Spleen (tissue), 13 donors: Measurements from ENCODE around the gene NPW. TPM values are rescaled to one million over a fixed set of nuclear protein-coding genes. Genes with fewer than 3 reads are reported as not detected.

Experiments
- DNase-seq: peaks from one replicate; pipeline ENCODE4 v3.0.0-alpha.2; 2020
- H3K27ac ChIP-seq, 8 donors: fragments of 200-600 bp; sonication (generic) in 7 of 8; 1 replicate in 4 of 8; 2 replicates in 4 of 8; pipeline versions ENCODE4 v1.5.0 to v1.8.0; 2016 to 2021; ENCODE audit warnings: inconsistent platforms in 4 of 8, mild to moderate bottlenecking in 4 of 8, moderate library complexity in 1 of 8
- H3K27me3 ChIP-seq, 7 donors: fragments of 200-600 bp; sonication (generic) in 6 of 7; replicated peaks in 1 of 7; 1 replicate in 4 of 7; 2 replicates in 3 of 7; pipeline versions ENCODE4 v1.5.0 to v1.8.0; 2016 to 2021; ENCODE audit warnings: inconsistent platforms in 3 of 7, mild to moderate bottlenecking in 1 of 7
- H3K36me3 ChIP-seq, 6 donors: fragments of 200-600 bp; sonication (generic) in 5 of 6; 1 replicate in 4 of 6; 2 replicates in 2 of 6; pipeline versions ENCODE4 v1.5.0 to v1.8.0; 2016 to 2021; ENCODE audit warnings: inconsistent platforms in 2 of 6
- H3K4me1 ChIP-seq, 6 donors: fragments of 200-600 bp; sonication (generic) in 5 of 6; 1 replicate in 3 of 6; 2 replicates in 3 of 6; pipeline versions ENCODE4 v1.5.0 to v1.8.0; 2016 to 2021; ENCODE audit warnings: inconsistent platforms in 3 of 6
- H3K4me3 ChIP-seq, 8 donors: fragments of 200-600 bp; sonication (generic) in 7 of 8; 1 replicate in 4 of 8; 2 replicates in 4 of 8; pipeline versions ENCODE4 v1.5.0 to v1.8.0; 2016 to 2021; ENCODE audit warnings: inconsistent platforms in 4 of 8, mild to moderate bottlenecking in 4 of 8, moderate library complexity in 2 of 8
- H3K9me3 ChIP-seq, 8 donors: fragments of 200-600 bp; sonication (generic) in 7 of 8; 1 replicate in 4 of 8; 2 replicates in 4 of 8; pipeline versions ENCODE4 v1.5.0 to v1.8.0; 2016 to 2021; ENCODE audit warnings: inconsistent platforms in 4 of 8
- POLR2A ChIP-seq, 3 donors: fragments of 450-650 bp; IDR thresholded peaks; one replicate each; pipeline ENCODE4 v1.5.1; 2017; ENCODE audit warnings: antibody characterized with exemption in 3 of 3, mild to moderate bottlenecking in 1 of 3
- POLR2AphosphoS5 ChIP-seq, 3 donors: sonication (generic); formaldehyde crosslinking; IDR thresholded peaks; one replicate each; pipeline ENCODE4 v1.5.1; 2017; ENCODE audit warnings: antibody characterized with exemption in 3 of 3
- WGBS, 5 donors: extraction: QIAGEN DNeasy Blood & Tissue Kit in 3 of 5; methylation state at CpG; one replicate each; pipeline versions ENCODE4 v1.1.5 to v1.1.7; 2013 to 2018; 5-methylcytosine and 5-hydroxymethylcytosine counted together
- intact Hi-C: fragments of 100-400 bp; cut with DNase I; formaldehyde crosslinking; loops from one replicate; pipeline ENCODE4 v1.15.0; 2023; ENCODE audit warnings: low total_unique reads
- long read RNA-seq, 2 donors: transcript quantifications; one replicate each; lab custom pipeline, GENCODE V29; 2026
- polyA plus RNA-seq, 3 donors: library from polyadenylated mRNA; stranded (reverse); fragments of 200-250 nt; gene quantifications; one replicate each; pipeline ENCODE4 v1.2.1, GENCODE V29; 2013
- total RNA-seq, 7 donors: library from RNA; depleted of rRNA in 3 of 7; stranded (reverse); fragments of >200 nt in 3 of 7; fragmentation: NEBNext Ultra II Directional in 4 of 7; extraction: Animal tissue kit (Norgen Biotek cat#: 25700) in 4 of 7; gene quantifications; one replicate each; pipeline versions ENCODE4 v1.1.0 to v1.2.1, GENCODE V29; 2016 to 2021
- TF ChIP-seq, protein P1 (sequence below), 11 experiments: fragments of 200-600 bp in 7 of 11; fragments of 450-650 bp in 4 of 11; sonication (generic) in 4 of 11; IDR thresholded peaks in 8 of 11; conservative IDR thresholded peaks in 3 of 11; 1 replicate in 7 of 11; 2 replicates in 4 of 11; pipeline versions ENCODE4 v1.4.0 to v1.8.0; 2016 to 2021; ENCODE audit warnings: antibody characterized with exemption in 11 of 11, inconsistent platforms in 4 of 11, mild to moderate bottlenecking in 1 of 11
- donor health status: healthy with polysubstance abuse.
- donor health status: DM: no; HTN: no; CAD: no; lungs with moderate emphysema.
- donor health status: DM: no; HTN: no; CAD: no.
- donor health status: Bipolar disorder and iron deficiency.
- donor health status: healthy.
- donor health status: DM: no; HTN: no; CAD: no.
- donor health status: DM: yes; HTN: yes; CAD: no.

NPW gene
- 1 to 10 TPM in 1 of 7 donors, under 1 TPM in 3, not detected in 3; 0.51 to 1.9 (median 0.89) TPM for total RNA-seq
- polyA plus RNA-seq: 1 to 10 TPM in 2 of 3 donors, under 1 TPM in 1; 0.30 to 2.5 (median 2.3) TPM
- long read RNA-seq, donor 1, transcript NPW-202 (2 exons, 991 nt): major isoform, 16 of 16 reads
- long read RNA-seq, donor 1, partial matches to known transcripts: 0 of 16 reads
- long read RNA-seq, donor 1, other reads (novel, unspliced or antisense): 0 of 16 reads
- long read RNA-seq, donor 2, transcript NPW-202 (2 exons, 991 nt): major isoform, 16 of 16 reads
- long read RNA-seq, donor 2, partial matches to known transcripts: 0 of 16 reads
- long read RNA-seq, donor 2, other reads (novel, unspliced or antisense): 0 of 16 reads

DNA sequence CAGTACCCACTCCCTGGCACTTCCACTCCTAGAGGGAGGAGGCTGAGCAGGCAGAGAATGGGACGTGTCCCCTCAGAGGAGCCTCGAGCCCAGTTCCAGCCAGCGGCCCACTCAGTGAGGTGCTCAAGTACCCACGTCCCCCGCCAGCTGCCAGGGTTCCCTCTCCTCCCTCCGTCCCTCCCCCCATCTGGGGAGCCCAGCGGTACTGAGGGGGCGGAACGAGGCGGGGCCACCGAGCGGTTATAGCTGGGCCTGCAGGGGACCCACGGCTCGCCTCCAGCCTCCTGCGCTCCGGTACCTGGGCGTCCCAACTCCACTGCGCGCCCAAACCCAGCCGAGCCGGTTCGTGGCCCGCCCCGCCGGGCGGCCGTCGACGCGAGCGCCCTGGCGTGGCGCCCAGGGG lies at the start of gene NPW:
TSS of gene NPW (plus strand) at position 268 of the 403 bp plus-strand sequence.
- WGBS, 5 donors: 1 to 14% (median 3%) methylated on average over 5 to 33 of the region's 33 CpGs
- Histone ChIP-seq H3K27ac (no peak within 1 kb of the TSS), H3K4me1 (peaks cover 26 to 44% (median 36%) of the 10 kb centered on the region in 6 donors), H3K36me3 (no peaks in the 10 kb centered on the region), H3K27me3 (peaks cover 0 to 64% (median 32%) of the 10 kb centered on the region in 7 donors), H3K4me3 (peak within 1 kb of the TSS in 6 of 8 donors; percentile 8 to 50 (median 13)), H3K9me3 (no peaks in the 10 kb centered on the region)
- TF ChIP-seq POLR2AphosphoS5 (IDR thresholded peaks at IDR 0.05) (no peak), POLR2A (IDR thresholded peaks at IDR 0.05) (no peak)
- TF ChIP-seq, protein P1, sequence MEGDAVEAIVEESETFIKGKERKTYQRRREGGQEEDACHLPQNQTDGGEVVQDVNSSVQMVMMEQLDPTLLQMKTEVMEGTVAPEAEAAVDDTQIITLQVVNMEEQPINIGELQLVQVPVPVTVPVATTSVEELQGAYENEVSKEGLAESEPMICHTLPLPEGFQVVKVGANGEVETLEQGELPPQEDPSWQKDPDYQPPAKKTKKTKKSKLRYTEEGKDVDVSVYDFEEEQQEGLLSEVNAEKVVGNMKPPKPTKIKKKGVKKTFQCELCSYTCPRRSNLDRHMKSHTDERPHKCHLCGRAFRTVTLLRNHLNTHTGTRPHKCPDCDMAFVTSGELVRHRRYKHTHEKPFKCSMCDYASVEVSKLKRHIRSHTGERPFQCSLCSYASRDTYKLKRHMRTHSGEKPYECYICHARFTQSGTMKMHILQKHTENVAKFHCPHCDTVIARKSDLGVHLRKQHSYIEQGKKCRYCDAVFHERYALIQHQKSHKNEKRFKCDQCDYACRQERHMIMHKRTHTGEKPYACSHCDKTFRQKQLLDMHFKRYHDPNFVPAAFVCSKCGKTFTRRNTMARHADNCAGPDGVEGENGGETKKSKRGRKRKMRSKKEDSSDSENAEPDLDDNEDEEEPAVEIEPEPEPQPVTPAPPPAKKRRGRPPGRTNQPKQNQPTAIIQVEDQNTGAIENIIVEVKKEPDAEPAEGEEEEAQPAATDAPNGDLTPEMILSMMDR (IDR thresholded peaks at IDR 0.05 in 8 of 11, conservative IDR thresholded peaks at IDR 0.05 in 3 of 11): no peak
- DNase-seq: peak; percentile 74
- intact Hi-C loops: no loop called here

DNA sequence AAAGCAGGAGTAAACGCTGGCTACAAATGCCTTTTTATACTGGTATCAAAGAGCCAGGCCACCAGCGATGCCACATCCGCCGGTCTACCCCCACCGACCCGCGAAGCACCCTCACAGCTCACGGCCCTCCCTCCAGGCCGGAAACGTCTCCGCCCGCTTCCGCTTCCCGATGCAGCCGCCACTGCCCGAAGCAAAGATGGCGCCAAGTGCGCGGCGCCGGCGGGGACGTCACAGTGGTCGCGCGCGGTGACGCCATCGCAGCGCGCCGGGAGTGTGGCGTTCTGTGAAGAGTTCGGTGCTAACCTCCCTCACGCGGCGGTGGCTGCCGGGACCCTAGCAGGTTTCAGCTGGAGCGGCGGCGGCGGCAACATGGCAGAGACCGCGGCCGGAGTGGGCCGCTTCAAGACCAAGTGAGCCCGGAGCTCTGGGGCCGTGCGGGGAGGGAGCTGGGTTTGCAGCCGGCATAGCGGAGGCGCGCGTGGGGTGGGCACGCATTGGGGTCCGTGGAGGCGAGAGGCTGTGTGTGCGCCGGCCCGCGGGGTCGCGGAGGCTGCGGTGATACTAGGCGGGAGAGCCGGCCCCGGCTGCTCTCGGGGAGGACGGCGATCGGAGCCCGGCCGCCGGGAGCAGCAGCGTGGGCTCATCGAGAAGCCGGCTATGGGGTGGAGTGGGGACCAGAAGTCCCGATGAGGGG lies 47.6 kb upstream of the NPW start, which contains the start of gene TBL3:
TSS of gene TBL3 (plus strand) at position 258 of the 694 bp plus-strand sequence. CDS start at position 370, 112 bp downstream.
- intact Hi-C loops: no loop called here
- H3K27me3 ChIP-seq: peaks cover 0 to 35% (median 0%) of the 10 kb centered on the region in 7 donors
- DNase-seq: peak; percentile 99
- peaks cover 18 to 37% (median 33%) of the 10 kb centered on the region in 6 donors for H3K4me1 ChIP-seq
- 0 to 1% (median 0%) methylated on average over 56 to 78 of the region's 78 CpGs for WGBS, 5 donors
- H3K36me3 ChIP-seq: peaks cover 13 to 36% (median 31%) of the 10 kb centered on the region in 6 donors
- no peaks in the 10 kb centered on the region for H3K9me3 ChIP-seq
- H3K4me3 ChIP-seq: peak within 1 kb of the TSS; percentile 89 to 99 (median 96)
- peak within 1 kb of the TSS; percentile 91 to 98 (median 95) for H3K27ac ChIP-seq
- TF ChIP-seq, protein P1 (IDR thresholded peaks at IDR 0.05 in 8 of 11, conservative IDR thresholded peaks at IDR 0.05 in 3 of 11): peak in 3 of 11 experiments; percentile 26 to 42 (median 32)
- peak; percentile 68 to 98 (median 83) for TF ChIP-seq POLR2A (IDR thresholded peaks at IDR 0.05)
- TF ChIP-seq POLR2AphosphoS5 (IDR thresholded peaks at IDR 0.05): peak; percentile 99 to 100 (median 100)

DNA sequence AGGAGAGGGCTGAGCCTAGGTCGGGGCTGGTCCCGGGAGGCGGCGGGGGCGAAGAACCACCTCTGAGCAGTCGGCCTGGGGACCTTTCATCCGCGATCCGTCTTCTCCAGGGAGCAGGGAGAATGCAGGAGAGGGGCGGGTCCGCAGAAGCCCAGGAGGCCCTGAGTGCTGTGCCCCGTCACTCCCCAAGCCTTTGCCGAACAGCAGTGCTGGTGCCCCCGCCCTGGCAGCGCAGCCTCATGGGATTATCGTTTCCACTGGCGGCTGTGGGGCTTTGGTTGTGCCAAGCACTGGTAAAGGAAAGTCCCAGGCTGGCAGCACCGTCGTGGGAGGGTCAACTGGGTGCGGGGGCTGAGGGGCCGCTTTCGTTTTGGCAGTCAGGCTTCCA lies 47.1 kb upstream of the NPW start:
- 1 to 5% (median 4%) methylated on average over 14 to 22 of the region's 22 CpGs for WGBS, 5 donors
- no peak for DNase-seq
- Histone ChIP-seq H3K9me3 (no peaks in the 10 kb centered on the region), H3K27ac (peak overlapping the region in 5 of 8 donors; percentile 92 to 98 (median 95)), H3K27me3 (peaks cover 0 to 40% (median under 1%) of the 10 kb centered on the region in 7 donors), H3K4me1 (peaks cover 18 to 37% (median 33%) of the 10 kb centered on the region in 6 donors), H3K36me3 (peaks cover 15 to 41% (median 36%) of the 10 kb centered on the region in 6 donors), H3K4me3 (peak overlapping the region; percentile 89 to 99 (median 96))
- intact Hi-C loops: no loop called here
- TF ChIP-seq POLR2A (IDR thresholded peaks at IDR 0.05) (no peak), POLR2AphosphoS5 (IDR thresholded peaks at IDR 0.05) (no peak)
- TF ChIP-seq, protein P1 (IDR thresholded peaks at IDR 0.05 in 8 of 11, conservative IDR thresholded peaks at IDR 0.05 in 3 of 11): no peak
